Activated B cell treated with CpG ODN at 0.5 μM for 24 hours (primary cell): ENCODE measurements around the gene WDPCP. TPM values are rescaled to one million over a fixed set of nuclear protein-coding genes. Genes with fewer than 3 reads are reported as not detected.
"Not testable (repeated sequence)": the region's sequence is repeated elsewhere in the genome, so short reads cannot be mapped to it uniquely, and the experiment has no call there.

Experiments
- ATAC-seq: fragments of 200-7000 bp; cut with Tn5 transposase; one replicate; pipeline ENCODE4 v1.10.0; 2021; ENCODE audit warnings: low read depth, mild to moderate bottlenecking, moderate library complexity
- CTCF ChIA-PET: fragments of 350-600 bp; sonication (Branson Sonifier 250); formaldehyde crosslinking; loops from one replicate; lab custom pipeline; 2021; ENCODE audit warnings: antibody characterized with exemption; lab: Charles Lee
- POLR2A ChIA-PET: fragments of 350-600 bp; sonication (Branson Sonifier 250); formaldehyde crosslinking; loops from one replicate; lab custom pipeline; 2021; ENCODE audit warnings: antibody characterized with exemption; lab: Charles Lee
- DNase-seq: peaks from one replicate; pipeline ENCODE4 v3.0.0; 2022
- H3K27ac Mint-ChIP-seq: one replicate; pipeline ENCODE4 v1.8.0; 2020; ENCODE audit warnings: mixed read lengths
- H3K27me3 Mint-ChIP-seq: one replicate; pipeline ENCODE4 v1.8.0; 2021; ENCODE audit warnings: mixed read lengths
- H3K36me3 Mint-ChIP-seq: one replicate; pipeline ENCODE4 v1.8.0; 2021; ENCODE audit warnings: low read depth, mixed read lengths
- H3K4me1 Mint-ChIP-seq: one replicate; pipeline ENCODE4 v1.8.0; 2021; ENCODE audit warnings: mixed read lengths
- H3K4me3 Mint-ChIP-seq: one replicate; pipeline ENCODE4 v1.8.0; 2020; ENCODE audit warnings: mild to moderate bottlenecking, mixed read lengths
- H3K9me3 Mint-ChIP-seq: one replicate; pipeline ENCODE4 v1.8.0; 2020; ENCODE audit warnings: mixed read lengths
- intact Hi-C: fragments of 100-400 bp; cut with micrococcal nuclease; formaldehyde crosslinking; loops from one replicate; pipeline ENCODE4 v1.15.1; 2024
- total RNA-seq: library from RNA; stranded (reverse); gene quantifications from 2 replicates; pipeline ENCODE4 v1.2.3, GENCODE V29; 2022
- TF ChIP-seq, protein P1 (sequence below): fragments of 200-600 bp; IDR thresholded peaks from one replicate; pipeline ENCODE4 v1.8.0; 2022; ENCODE audit warnings: antibody characterized with exemption, mild to moderate bottlenecking

The WDPCP gene
- total RNA-seq, 1 donor from 2014 or later, result 12.9 TPM

DNA sequence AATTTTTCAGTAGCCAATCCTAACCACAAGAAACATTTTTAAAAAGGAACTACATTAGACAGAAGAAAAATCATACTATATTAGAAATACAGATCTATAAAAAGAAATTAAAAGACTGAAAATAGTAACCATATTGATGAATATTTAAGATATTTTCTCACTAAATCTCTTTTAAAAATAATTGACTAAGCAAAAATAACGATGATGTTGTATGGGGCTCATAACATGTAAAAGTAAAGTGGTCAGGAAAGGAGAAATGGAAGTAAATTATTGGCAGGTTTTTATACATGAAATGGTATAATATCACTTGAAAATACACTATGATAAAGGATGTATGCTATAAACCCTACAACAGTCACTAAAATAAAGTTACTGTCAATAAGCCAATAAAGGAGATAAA lies 5.4 kb downstream of the WDPCP start:
- POLR2A ChIA-PET, result no interaction called here
- DNase-seq (no peak), ATAC-seq (no peak)
- TF ChIP-seq, protein P1, sequence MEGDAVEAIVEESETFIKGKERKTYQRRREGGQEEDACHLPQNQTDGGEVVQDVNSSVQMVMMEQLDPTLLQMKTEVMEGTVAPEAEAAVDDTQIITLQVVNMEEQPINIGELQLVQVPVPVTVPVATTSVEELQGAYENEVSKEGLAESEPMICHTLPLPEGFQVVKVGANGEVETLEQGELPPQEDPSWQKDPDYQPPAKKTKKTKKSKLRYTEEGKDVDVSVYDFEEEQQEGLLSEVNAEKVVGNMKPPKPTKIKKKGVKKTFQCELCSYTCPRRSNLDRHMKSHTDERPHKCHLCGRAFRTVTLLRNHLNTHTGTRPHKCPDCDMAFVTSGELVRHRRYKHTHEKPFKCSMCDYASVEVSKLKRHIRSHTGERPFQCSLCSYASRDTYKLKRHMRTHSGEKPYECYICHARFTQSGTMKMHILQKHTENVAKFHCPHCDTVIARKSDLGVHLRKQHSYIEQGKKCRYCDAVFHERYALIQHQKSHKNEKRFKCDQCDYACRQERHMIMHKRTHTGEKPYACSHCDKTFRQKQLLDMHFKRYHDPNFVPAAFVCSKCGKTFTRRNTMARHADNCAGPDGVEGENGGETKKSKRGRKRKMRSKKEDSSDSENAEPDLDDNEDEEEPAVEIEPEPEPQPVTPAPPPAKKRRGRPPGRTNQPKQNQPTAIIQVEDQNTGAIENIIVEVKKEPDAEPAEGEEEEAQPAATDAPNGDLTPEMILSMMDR, result no peak
- CTCF ChIA-PET, result no interaction called here
- Mint-ChIP-seq H3K4me1 (peaks cover 13% of the 10 kb centered on the region), H3K9me3 (no peaks in the 10 kb centered on the region), H3K4me3 (no peak overlapping the region), H3K27ac (no peak overlapping the region), H3K36me3 (peaks cover 1% of the 10 kb centered on the region), H3K27me3 (no peaks in the 10 kb centered on the region)
- intact Hi-C loops, result loop anchor here (10.0 kb wide), 1 partner anchor 1472 kb away; the partner anchor contains the start of gene CEP68

DNA sequence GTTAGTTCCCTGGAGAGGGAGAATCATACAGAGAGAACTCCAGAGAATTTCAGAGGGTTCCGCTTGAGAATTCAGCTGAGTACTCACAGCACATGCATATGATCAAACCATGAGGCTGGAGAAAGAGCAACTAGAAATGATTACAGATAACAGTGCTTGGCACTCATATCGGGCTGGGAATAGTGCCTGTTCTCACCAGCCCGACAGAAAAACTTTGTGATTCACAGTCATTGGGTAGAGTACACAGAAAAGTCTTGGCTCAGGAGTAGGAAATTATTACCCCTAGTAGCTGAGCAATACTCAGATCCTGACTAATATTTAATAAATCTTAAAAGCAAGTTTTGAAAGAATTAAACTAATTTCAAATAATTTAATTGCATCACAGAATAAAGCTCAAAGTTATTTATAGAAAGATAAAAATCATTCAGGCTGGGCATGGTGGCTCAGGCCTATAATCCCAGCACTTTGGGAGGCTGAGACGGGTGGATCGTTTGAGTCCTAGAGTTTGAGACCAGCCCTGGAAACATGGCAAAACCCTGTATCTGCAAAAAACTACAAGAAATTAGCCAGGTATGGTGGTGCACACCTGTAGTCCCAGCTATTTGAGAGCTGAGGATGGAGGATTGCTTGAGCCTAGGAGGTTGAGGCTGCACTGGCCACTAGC lies 6.8 kb downstream of the WDPCP start:
- TF ChIP-seq, protein P1, result no peak
- intact Hi-C loops, result loop anchor here (10.0 kb wide), 1 partner anchor 1473 kb away; the partner anchor contains the start of gene CEP68
- Mint-ChIP-seq H3K4me3 (no peak overlapping the region), H3K27me3 (no peaks in the 10 kb centered on the region), H3K27ac (no peak overlapping the region), H3K4me1 (no peaks in the 10 kb centered on the region), H3K36me3 (no peaks in the 10 kb centered on the region), H3K9me3 (no peaks in the 10 kb centered on the region)
- CTCF ChIA-PET, result no interaction called here
- ATAC-seq (no peak), DNase-seq (no peak)
- POLR2A ChIA-PET, result no interaction called here

DNA sequence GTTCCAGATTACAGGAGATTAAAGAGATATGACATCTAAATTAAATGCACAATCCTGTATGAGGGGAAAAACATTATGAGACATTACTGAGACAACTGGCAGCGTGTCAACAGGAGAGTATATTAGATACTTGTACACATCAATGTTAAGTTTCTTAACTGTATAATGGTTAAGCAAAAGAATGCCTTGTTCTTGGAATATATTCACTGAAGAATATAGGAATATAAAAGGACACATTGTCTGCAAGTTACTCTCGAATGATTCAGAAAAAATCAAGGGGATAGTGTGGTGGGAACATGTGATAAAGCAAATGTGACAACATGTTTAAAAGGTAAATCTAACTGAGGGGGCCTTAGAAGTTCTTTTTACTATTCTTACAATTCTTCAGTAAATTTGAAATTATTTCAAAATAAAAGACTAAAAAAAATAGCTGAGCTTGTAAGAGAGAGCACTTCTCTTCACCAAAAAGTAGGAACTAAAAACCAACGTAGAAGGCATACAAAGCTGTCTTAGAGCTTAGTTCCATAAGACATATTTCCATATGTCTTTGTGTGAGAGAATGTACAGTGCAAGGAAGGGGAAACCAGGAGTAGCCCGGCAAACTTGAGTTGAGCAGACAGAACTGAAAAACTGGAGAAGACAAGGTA lies 7.5 kb downstream of the WDPCP start:
- POLR2A ChIA-PET, result no interaction called here
- intact Hi-C loops, result loop anchor here (10.0 kb wide), 1 partner anchor 1474 kb away; the partner anchor contains the start of gene CEP68

DNA sequence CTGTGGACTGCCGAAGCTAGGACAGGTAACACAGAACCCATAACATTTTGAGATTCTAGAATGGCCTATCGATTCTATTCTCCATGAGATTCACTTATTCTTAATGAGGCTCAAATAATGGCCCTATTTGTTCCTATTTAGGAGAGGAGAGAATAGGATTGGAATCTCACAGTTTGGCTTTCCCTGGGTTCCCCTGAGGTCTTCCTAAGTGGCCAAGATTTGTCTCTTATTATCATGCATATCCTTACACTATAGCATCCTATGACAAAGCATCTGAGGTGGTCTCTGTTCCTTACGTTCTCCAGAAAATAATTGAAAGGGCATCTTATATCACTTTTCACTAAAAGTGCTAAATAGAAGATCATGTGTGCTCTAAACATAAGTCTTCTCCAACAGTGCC lies 9.5 kb downstream of the WDPCP start:
- ChIA-PET POLR2A (no interaction called here), CTCF (no interaction called here)
- no peak for DNase-seq
- H3K27ac Mint-ChIP-seq, result no peak overlapping the region
- no peaks in the 10 kb centered on the region for H3K27me3 Mint-ChIP-seq
- no peak for ATAC-seq
- H3K4me3 Mint-ChIP-seq, result no peak overlapping the region
- TF ChIP-seq, protein P1, result no peak
- peaks cover 4% of the 10 kb centered on the region for H3K36me3 Mint-ChIP-seq
- H3K9me3 Mint-ChIP-seq, result peaks cover 6% of the 10 kb centered on the region
- intact Hi-C loops, result no loop called here
- H3K4me1 Mint-ChIP-seq, result no peaks in the 10 kb centered on the region

More for the DNA sequence above, 7.5 kb downstream of the WDPCP start:
- CTCF ChIA-PET, result no interaction called here
- H3K4me1 Mint-ChIP-seq, result no peaks in the 10 kb centered on the region
- H3K9me3 Mint-ChIP-seq, result no peaks in the 10 kb centered on the region
- no peak for DNase-seq
- TF ChIP-seq, protein P1, result no peak
- no peak overlapping the region for H3K27ac Mint-ChIP-seq
- no peak for ATAC-seq
- no peaks in the 10 kb centered on the region for H3K27me3 Mint-ChIP-seq
- no peaks in the 10 kb centered on the region for H3K36me3 Mint-ChIP-seq
- H3K4me3 Mint-ChIP-seq, result no peak overlapping the region

DNA sequence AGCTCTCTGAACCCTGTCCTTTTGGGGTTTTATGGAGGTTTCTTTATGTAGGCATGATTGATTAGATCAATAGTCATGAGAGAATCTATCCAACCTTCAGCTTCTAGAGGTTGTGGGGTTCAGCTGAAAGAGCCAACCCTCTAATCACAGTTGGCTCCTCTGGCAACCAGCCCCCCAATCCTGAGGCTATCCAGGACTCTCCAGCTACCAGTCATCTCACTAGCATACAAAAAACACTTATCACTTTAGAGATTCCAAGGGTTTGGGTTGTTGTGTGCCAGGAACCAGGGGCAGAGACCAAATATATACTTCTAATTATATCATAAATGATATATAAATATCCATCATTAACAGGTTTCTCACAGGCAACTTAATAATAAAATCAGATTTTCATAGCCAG lies 11.7 kb downstream of the WDPCP start:
- TF ChIP-seq, protein P1, result no peak
- H3K27ac Mint-ChIP-seq, result no peak overlapping the region
- CTCF ChIA-PET, result no interaction called here
- DNase-seq (no peak), ATAC-seq (no peak)
- POLR2A ChIA-PET, result no interaction called here
- H3K4me3 Mint-ChIP-seq, result no peak overlapping the region
- intact Hi-C loops, result no loop called here
- no peaks in the 10 kb centered on the region for H3K27me3 Mint-ChIP-seq
- H3K4me1 Mint-ChIP-seq, result peaks cover 2% of the 10 kb centered on the region
- peaks cover 6% of the 10 kb centered on the region for H3K9me3 Mint-ChIP-seq
- peaks cover 8% of the 10 kb centered on the region for H3K36me3 Mint-ChIP-seq

DNA sequence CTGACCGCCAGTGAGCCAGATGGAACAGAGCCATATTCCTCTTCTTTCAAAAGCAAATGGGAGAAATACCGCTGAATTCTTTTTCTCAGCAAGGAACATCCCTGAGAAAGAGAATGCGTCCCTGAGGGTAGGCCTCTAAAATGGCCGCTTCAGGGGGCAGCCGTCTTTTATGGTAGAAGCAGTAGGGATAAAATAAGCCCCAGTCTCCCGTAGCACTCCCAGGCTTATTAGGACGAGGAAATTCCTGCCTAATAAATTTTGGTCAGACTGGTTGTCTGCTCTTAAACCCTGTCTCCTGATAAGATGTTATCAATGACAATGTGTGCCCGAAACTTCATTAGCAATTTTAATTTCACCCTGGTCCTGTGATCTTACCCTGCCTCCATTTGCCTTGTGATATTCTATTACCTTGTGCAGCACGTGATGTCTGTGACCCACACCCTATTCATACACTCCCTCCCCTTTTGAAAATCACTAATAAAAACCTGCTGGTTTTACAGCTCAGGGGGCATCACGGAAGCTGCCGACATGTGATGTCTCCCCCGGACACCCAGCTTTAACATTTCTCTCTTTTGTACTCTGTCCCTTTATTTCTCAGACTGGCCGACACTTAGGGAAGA lies 14.4 kb downstream of the WDPCP start:
- H3K4me3 Mint-ChIP-seq, DNase-seq, CTCF ChIA-PET, ATAC-seq, H3K27me3 Mint-ChIP-seq, POLR2A ChIA-PET, H3K4me1 Mint-ChIP-seq, intact Hi-C loops, H3K27ac Mint-ChIP-seq: not testable (repeated sequence)
- peaks cover 16% of the 10 kb centered on the region for H3K36me3 Mint-ChIP-seq
- H3K9me3 Mint-ChIP-seq, result peaks cover 11% of the 10 kb centered on the region

DNA sequence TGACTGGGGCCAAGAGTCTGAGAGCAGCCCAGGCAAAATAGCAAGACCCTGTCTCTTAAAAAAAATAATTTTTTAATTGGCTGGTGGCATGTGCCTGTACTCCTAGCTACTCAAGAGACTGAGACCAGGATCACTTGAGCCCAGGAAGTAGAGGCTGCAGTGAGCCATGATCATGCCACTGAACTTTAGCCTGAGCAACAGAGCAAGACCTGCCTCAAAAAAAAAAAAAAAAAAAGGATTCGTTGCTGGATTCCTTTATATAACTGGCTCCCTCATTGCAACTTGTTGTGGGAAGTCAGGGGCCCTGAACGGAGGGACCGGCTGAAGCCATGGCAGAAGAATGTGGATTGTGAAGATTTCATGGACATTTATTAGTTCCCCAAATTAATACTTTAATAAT lies 15.3 kb downstream of the WDPCP start:
- DNase-seq, ATAC-seq, H3K4me3 Mint-ChIP-seq, intact Hi-C loops, CTCF ChIA-PET, POLR2A ChIA-PET, H3K27me3 Mint-ChIP-seq, H3K4me1 Mint-ChIP-seq, H3K27ac Mint-ChIP-seq: not testable (repeated sequence)
- H3K9me3 Mint-ChIP-seq, result peaks cover 14% of the 10 kb centered on the region
- H3K36me3 Mint-ChIP-seq, result peaks cover 21% of the 10 kb centered on the region
